ENCODE measurements around the gene APOE.
"Not testable (repeated sequence)": the region's sequence is repeated elsewhere in the genome, so short reads cannot be mapped to it uniquely, and the experiment has no call there.

DNA sequence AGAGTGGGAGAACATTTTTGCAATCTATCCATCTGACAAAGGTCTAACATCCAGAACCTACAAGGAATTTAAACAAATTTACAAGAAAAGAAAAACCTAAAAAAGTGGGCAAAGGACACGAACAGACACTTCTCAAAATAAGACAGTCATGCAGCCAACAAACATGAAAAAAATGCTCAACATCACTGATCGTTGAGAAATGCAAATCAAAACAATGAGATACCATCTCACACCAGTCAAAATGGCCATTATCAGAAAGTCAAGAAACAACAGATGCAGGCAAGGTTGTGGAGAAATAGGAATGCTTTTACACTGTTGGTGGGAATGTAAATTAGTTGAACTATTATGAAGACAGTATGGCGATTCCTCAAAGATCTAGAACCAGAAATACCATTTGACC lies 44.0 kb upstream of the APOE start:
- TF ChIP-seq, protein P1, sequence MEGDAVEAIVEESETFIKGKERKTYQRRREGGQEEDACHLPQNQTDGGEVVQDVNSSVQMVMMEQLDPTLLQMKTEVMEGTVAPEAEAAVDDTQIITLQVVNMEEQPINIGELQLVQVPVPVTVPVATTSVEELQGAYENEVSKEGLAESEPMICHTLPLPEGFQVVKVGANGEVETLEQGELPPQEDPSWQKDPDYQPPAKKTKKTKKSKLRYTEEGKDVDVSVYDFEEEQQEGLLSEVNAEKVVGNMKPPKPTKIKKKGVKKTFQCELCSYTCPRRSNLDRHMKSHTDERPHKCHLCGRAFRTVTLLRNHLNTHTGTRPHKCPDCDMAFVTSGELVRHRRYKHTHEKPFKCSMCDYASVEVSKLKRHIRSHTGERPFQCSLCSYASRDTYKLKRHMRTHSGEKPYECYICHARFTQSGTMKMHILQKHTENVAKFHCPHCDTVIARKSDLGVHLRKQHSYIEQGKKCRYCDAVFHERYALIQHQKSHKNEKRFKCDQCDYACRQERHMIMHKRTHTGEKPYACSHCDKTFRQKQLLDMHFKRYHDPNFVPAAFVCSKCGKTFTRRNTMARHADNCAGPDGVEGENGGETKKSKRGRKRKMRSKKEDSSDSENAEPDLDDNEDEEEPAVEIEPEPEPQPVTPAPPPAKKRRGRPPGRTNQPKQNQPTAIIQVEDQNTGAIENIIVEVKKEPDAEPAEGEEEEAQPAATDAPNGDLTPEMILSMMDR (IDR thresholded peaks at IDR 0.05; ENCODE audit: low read depth, low read length) = not testable (repeated sequence)
- TF ChIP-seq EZH2phosphoT487 (IDR thresholded peaks at IDR 0.05; ENCODE audit: low read depth) = not testable (repeated sequence)
